Stimulated activated CD4-positive, alpha-beta T cell treated with anti-CD3 and anti-CD28 coated beads, Interleukin-1b, Interleukin-23, amount 100 ng/mL, for 24 hours (primary cell): ENCODE data around the gene MUC4.
"Not testable (repeated sequence)": the region's sequence is repeated elsewhere in the genome, so short reads cannot be mapped to it uniquely, and the experiment has no call there.

Source experiments
- DNase-seq, 4 experiments: peaks; one replicate each; pipeline ENCODE4 v3.0.0-alpha.2; 2020; ENCODE audit warnings: low read depth in 4 of 4, low spot score in 1 of 4

Gene MUC4

GRCh38 chr3:195813916-195814640, 2.3 kb upstream of the MUC4 start:
- DNase-seq = no peak

- no peak for DNase-seq
Observed at GRCh38 chr3:195812366-195812765, 637 bp upstream of the MUC4 start.

DNA sequence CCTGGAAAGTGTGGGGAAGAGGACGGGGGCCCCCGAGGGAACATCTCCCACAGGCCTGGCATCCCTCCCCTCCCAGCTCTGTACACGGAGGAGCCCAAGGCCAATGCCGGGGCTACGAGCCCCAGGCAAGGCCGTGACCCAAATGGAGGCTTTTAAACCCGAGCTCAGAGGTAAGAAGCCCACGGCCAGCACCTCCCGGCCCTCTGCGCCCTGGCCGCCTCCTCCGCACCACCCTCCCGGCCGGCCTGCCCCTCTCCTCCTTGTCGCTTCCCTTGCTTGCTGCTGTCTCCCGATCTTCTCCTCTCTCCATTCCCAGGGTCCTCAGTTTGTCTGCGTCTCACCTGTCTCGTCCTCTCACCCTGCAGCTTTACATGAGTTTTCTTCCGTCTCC, 1.3 kb downstream of the MUC4 start:
- no peak for DNase-seq

DNA sequence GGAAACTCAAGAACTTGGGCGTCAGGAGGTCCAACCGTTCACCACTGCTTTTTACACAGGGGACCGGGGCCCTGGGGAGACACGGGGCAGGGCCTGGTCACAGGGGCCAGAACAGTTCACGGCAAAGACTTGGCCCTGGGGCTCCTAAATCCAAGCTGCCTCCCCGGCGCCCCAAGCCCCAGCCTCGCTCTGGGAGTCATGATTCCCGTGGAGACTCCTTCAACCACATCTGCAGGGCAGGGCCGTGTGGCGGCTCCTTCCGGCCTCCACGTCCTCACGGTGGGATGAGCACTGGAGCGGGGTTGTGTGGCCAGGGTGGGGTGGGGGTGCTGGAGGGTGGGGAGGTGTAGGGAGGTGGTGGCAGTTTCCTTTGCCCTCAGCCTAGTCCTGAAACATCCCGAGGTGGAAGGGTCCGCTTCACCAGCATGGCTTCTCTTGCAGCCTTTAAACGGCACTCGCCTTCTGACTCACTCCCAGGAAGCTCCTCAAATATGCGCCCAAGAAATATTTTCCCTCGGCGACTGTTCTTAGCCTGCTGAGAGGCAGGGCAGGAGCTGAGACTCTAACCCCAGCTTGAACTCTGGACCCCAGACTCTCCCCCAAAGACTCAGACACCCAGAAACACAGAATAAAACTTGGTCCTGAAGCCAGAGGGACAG, 1.8 kb downstream of the MUC4 start:
- DNase-seq = no peak

- no peak for DNase-seq
Observed at GRCh38 chr3:195809291-195809785, 2.4 kb downstream of the MUC4 start.

DNA sequence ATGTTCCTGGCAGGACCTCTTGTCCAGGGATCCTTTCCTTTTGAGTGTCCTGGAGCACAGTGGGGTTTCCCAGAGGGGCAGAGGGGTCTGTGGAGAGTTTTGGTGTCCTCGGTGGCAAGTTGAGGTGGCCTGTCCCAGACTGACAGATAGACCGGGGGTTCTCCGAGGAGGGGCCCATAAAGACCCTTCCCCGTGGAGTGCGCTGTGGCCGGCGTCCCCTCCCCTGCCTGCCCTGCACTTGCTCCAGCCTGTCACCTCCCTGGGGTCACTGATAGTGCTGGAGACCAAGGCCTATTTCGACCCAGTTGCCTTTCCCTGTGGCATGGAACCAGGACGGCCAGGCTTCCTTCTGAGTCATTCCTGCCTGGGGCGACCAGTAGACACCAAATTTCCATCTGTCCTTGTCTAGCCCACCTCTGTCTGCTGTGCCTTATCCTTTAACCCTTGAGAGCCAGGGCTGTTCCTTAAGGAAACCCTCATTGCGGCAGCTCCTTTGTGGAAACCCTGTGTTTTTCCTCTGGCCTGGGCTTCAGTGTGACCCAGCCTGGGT, 2.9 kb downstream of the MUC4 start:
- no peak for DNase-seq

DNA sequence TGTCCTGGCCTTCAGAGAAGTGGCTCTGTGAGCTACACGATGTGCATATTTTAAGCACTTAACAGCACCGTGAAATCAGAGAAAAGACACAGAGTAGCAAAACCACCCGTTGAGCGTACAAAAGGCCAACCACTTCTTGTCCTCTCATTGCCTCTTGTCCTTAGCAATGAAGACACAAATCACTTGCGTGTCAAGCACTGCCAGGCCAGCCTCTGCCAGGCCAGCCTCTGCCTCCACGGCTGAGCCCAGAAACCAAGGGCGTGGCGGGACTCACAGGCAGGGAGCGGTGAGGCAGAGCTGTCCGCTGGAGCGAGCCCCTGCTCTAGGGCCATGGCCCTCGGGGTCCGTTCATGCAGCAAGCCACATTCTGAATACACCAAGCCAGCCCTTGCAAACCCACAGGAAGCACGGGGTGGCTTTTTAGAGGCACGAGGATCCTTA, 4.0 kb downstream of the MUC4 start:
- DNase-seq = no peak

- DNase-seq = no peak
Observed at GRCh38 chr3:195806916-195807231, 4.9 kb downstream of the MUC4 start.

GRCh38 chr3:195806211-195806915, 5.4 kb downstream of the MUC4 start:
- no peak for DNase-seq

DNA sequence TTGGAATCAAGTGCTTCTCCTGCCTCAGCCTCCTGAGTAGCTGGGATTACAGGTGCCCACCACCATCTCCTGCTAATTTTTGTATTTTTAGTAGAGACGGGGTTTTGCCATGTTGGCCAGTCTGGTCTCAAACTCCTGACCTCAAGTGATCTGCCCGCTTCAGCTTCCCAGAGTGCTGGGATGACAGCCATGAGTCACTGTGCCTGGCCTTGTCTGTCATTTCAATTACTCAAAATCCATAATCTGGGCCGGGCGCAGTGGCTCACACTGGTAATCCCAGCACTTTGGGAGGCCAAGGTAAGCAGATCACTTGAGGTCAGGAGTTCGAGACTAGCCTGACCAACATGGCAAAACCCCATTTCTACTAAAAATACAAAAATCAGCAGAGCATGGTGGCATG, 6.1 kb downstream of the MUC4 start:
- DNase-seq = not testable (repeated sequence)

- DNase-seq = no peak
Observed at GRCh38 chr3:195805181-195805580, 6.5 kb downstream of the MUC4 start.

DNA sequence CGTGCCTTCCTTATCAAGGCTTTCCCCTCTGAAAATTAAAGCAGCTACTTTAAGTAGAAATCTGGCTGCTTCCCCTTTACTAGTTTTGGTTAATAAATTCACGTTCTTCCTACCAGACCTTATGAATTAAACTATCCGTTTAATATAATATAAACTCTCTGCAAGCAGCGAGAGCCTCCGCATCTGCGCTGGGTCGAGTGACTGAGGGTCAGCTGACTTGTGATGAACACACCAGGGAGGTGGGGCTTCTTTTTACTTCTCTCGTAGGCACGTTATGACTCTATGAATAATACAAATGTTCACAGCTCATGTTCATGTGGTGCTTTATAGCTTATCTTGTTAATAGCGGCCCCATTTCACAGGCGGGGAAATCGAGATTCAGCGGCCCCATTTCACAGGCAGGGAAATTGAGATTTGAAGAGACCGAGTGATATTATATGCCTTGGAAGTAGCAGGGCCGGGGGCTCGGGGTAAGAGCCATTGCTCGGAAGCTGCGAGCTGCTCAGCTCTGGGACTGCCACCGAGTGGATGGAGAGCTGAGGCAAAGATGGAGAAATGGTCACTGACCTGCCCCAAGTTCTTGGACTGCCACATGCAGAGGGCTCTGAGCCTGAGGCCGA, 8.3 kb downstream of the MUC4 start:
- no peak for DNase-seq

- DNase-seq = no peak
Observed at GRCh38 chr3:195802795-195803194, 8.9 kb downstream of the MUC4 start.

- no peak for DNase-seq
Observed at GRCh38 chr3:195802261-195802701, 9.4 kb downstream of the MUC4 start.

DNA sequence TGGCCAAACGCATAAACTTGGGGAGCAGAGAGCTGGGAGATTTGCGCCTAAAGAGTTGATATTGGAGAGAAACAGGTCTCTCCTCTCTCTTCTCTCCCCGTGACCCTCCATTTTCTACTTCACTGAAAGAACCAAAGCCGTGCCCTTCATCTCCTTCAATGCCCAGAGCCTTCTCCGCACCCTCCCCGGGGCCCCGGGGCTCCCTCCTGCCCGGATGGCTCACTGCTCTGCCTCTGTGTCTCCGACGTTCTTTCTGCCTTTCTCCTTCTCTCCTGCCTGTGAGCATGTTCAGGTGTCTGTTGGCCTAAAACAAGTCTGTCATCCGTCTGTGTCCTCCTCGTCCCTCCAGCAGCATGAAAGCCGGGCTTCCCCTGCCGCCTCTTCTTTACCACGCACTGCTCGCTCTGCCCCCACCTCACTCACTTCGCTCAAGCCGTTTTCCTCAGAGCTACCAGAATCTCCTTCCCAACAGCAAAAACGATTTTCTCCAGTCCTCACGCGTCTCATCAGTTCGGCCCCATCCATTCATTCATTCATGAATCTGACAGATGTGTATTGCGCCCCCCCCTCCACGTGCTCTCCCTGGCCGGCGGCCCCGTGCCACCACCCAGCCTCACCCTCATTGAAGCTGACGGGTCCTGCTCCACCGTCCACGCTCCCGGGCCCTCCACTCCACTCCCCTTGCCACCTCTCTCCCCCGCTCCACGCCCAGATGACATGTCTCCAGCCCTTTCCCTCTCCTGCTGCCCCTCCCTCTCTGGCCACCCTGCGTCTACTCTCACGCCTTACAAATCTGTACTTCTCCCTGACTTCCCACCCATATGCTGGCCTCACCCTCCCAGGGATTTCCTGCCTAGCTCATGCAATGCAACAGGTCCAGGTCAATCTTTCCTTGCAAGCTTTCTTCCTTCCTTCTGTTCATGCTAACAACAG, 10.2 kb downstream of the MUC4 start:
- no peak for DNase-seq

DNA sequence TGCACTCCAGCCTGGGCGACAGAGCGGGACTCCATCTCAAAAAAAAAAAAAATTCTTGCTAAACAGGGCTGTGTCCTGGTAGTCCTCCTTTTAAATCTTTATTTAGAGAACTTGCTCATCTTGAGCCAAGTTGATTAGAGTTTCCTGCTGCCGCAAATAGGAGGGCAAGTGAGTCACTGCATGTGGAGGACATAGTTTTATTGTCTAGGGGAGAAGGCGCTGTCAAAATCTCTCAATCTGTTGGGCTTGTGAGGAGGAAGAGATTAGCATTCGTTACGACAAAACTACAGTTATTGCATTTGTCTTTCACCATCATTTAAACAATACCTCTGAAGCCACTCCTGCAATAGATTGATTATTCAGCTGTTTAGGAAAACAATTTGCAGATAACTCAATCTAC, 11.5 kb downstream of the MUC4 start:
- no peak for DNase-seq

DNA sequence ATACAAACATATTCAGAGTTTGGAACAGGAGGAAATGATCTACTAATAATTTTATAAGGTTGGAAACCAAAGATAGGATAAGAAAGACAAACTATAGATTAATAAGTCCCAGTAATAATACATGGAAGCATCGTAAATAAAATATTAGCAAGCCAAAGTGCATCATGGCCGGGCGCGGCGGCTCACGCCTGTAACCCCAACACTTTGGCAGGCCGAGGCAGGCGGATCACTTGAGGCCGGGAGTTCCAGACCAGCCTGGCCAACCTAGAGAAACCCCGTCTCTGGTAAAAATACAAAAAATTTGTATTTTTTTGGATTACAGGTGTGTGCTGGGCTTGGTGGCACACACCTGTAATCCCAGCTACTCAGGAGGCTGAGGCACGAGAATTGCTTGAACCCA, 14.9 kb downstream of the MUC4 start:
- no peak for DNase-seq

DNA sequence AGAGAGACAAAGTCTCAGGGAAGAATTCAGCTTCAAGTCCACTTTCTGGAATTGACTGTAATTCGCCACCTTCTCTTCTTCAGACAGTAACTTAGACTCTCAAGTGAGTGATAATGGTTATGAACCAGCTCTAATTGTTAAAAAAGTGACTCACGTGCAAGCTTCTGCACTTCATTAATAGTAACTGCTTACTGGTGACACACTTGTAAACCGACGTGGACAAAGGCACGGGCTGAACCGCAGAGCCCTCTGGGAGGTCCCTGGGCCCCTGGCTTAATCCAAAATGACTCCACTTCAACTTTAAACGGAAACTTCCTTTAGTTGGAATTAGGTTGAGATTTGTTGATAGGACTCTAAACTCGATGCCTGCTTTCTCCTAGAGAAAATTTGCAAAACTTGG, 17.0 kb downstream of the MUC4 start:
- DNase-seq = no peak

- not testable (repeated sequence) for DNase-seq
Observed at GRCh38 chr3:195792621-195793020, 19.1 kb downstream of the MUC4 start.

DNA sequence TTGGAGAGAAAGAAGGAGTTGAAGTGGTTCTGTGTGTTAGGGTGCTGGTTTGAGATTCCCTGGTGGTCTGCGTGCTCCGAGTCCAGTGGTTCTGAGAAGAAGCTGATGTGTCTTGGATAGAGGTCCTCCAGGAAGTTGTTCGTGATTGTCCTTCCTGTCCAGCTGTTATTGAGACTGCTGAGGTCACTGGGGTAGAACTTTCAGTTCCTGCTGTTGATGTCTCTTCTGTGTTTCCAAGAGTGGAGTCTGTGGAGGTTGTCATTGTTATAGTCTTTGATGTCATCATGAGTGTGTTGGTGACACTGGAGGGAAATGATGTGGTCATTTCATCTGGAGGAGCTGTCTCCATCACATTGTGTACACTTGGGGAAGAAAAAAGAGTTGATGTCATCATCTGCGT, 20.8 kb downstream of the MUC4 start:
- DNase-seq = no peak
